Measurements from ENCODE around the gene RHAG.
A peak's percentile ranks its signal among the peaks of the same experiment; 100 is the strongest.

RHAG gene

GRCh38 chr6:49668083-49668511 lies 31.5 kb upstream of the RHAG start:
- ChIA-PET CTCF (no interaction called here), POLR2A (no interaction called here)
- H3K9me3 ChIP-seq (ENCODE audit: control insufficient read depth, insufficient read depth, low read depth, low read length): no peaks in the 10 kb centered on the region

GRCh38 chr6:49666930-49667757 lies 30.5 kb upstream of the RHAG start:
- no peaks in the 10 kb centered on the region for H3K9me3 ChIP-seq (ENCODE audit: control insufficient read depth, insufficient read depth, low read depth, low read length)
- H3K36me3 ChIP-seq (ENCODE audit: control insufficient read depth in 2 of 2, insufficient read depth in 1 of 2, low read length in 2 of 2): no peaks in the 10 kb centered on the region
- H3K4me3 ChIP-seq (ENCODE audit: low read depth, low read length): no peak overlapping the region
- ChIA-PET POLR2A (no interaction called here), CTCF (no interaction called here)
- no peaks in the 10 kb centered on the region for H3K4me1 ChIP-seq (ENCODE audit: control insufficient read depth, insufficient read depth, low read length)
- TF ChIP-seq ZSCAN16 (tag by site-specific recombination; IDR thresholded peaks at IDR 0.05): no peak
- TF ChIP-seq ZNF335 (tag by site-specific recombination; conservative IDR thresholded peaks at IDR 0.05): peak; percentile 28; the same call in 1 of the 2 replicates
- H3K27ac ChIP-seq (ENCODE audit: extremely low read depth, low read depth, low read length): no peak overlapping the region

More at GRCh38 chr6:49668083-49668511, 31.5 kb upstream of the RHAG start:
- Histone ChIP-seq H3K27ac (ENCODE audit: extremely low read depth, low read depth, low read length) (no peak overlapping the region), H3K4me3 (ENCODE audit: low read depth, low read length) (no peak overlapping the region), H3K4me1 (ENCODE audit: control insufficient read depth, insufficient read depth, low read length) (no peaks in the 10 kb centered on the region), H3K36me3 (ENCODE audit: control insufficient read depth in 2 of 2, insufficient read depth in 1 of 2, low read length in 2 of 2) (no peaks in the 10 kb centered on the region)
- TF ChIP-seq ZNF701 (tag by site-specific recombination; IDR thresholded peaks at IDR 0.05): no peak
- no peak for TF ChIP-seq ZSCAN16 (tag by site-specific recombination; IDR thresholded peaks at IDR 0.05)
- TF ChIP-seq ZNF776 (tag by site-specific recombination; IDR thresholded peaks at IDR 0.05; ENCODE audit: borderline replicate concordance): no peak
- TF ChIP-seq ZNF600 (tag by site-specific recombination; IDR thresholded peaks at IDR 0.05): no peak

- ChIA-PET POLR2A (no interaction called here), CTCF (no interaction called here)
- Histone ChIP-seq H3K36me3 (ENCODE audit: control insufficient read depth in 2 of 2, insufficient read depth in 1 of 2, low read length in 2 of 2) (no peaks in the 10 kb centered on the region), H3K4me3 (ENCODE audit: low read depth, low read length) (no peak overlapping the region), H3K9me3 (ENCODE audit: control insufficient read depth, insufficient read depth, low read depth, low read length) (no peaks in the 10 kb centered on the region), H3K4me1 (ENCODE audit: control insufficient read depth, insufficient read depth, low read length) (no peaks in the 10 kb centered on the region), H3K27ac (ENCODE audit: extremely low read depth, low read depth, low read length) (no peak overlapping the region)
- TF ChIP-seq BCL11A (tag by site-specific recombination; IDR thresholded peaks at IDR 0.05; ENCODE audit: low read depth) (no peak), ZNF580 (tag by site-specific recombination; IDR thresholded peaks at IDR 0.05) (no peak), ZNF132 (tag by site-specific recombination; IDR thresholded peaks at IDR 0.05; ENCODE audit: borderline replicate concordance) (no peak), MEIS1 (CRISPR knock-in tag; IDR thresholded peaks at IDR 0.05; ENCODE audit: borderline replicate concordance) (no peak), KLF8 (tag by site-specific recombination; IDR thresholded peaks at IDR 0.05) (no peak), GLI2 (tag by site-specific recombination; IDR thresholded peaks at IDR 0.05; ENCODE audit: borderline replicate concordance, low read depth) (no peak), ZNF610 (tag by site-specific recombination; IDR thresholded peaks at IDR 0.05; ENCODE audit: borderline replicate concordance) (no peak), KLF10 (tag by site-specific recombination; IDR thresholded peaks at IDR 0.05) (no peak), ZNF155 (tag by site-specific recombination; IDR thresholded peaks at IDR 0.05) (no peak), ZNF266 (tag by site-specific recombination; IDR thresholded peaks at IDR 0.05; ENCODE audit: low read depth) (no peak), INSM2 (tag by site-specific recombination; IDR thresholded peaks at IDR 0.05) (no peak), SCRT2 (tag by site-specific recombination; IDR thresholded peaks at IDR 0.05) (no peak), ZNF324 (tag by site-specific recombination; IDR thresholded peaks at IDR 0.05) (no peak), ZNF350 (tag by site-specific recombination; IDR thresholded peaks at IDR 0.05) (no peak), ZNF785 (tag by site-specific recombination; IDR thresholded peaks at IDR 0.05) (no peak)
Measured at GRCh38 chr6:49666480-49666879, 29.8 kb upstream of the RHAG start.

Data from HEK293 (cell line).